GM19240 (cell line): ENCODE results near the gene TPSG1.

ENCODE experiments used
- DNase-seq: peaks from one replicate; pipeline ENCODE4 v3.0.0; 2011; ENCODE audit warnings: low spot score; ENCODE audit not compliant: insufficient read length

Gene TPSG1

DNA sequence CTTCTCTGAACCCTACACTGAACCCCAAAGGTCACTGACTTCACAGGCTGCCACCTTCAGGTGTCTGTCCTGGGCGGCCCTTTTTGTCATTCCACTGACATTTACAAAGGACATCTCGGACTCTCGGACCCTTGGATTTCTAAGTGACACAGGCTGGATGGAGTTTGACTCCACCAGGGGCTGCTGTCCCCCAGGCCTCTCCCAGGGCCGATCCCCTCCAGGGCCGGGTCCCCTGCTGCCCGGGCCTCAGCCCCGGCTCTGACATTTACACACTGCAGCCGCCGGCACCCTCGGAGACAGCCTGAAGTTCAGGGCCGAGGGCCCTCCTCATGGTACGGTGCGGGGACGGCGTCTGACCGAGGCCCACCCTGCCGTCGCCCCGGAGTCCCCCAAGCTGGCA is 48.0 kb downstream of the TPSG1 start:
- no peak for DNase-seq

DNA sequence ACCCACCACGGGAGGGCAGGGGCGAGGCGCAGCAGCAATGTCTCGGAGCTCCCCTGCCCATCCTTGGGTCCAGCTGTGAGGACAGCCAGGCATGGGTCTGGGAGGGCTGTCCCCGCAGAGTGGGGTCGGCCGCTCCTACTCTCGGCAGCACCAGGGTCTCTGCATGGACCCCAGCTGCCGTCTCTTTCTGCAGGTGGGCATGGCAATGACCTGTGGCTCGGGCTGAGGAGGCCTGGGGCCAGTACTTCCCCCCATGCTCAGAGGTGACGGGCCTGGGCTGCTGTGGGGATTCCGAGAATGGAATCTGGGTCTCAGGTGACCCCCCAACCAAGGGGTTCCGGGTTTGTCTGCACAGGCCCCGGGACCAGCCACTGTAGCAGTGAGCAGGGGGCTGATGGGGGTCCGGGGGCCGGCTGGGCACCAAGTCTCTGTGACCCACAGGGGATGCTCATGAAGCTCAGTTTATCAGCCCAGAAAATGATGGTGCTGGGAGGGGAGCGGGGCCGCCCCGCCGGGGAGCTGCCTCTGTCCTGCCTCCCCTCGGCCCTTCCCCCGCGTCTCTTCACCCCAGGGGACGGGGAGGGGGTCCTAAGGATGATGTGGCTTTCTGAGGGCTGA is 48.7 kb downstream of the TPSG1 start:
- no peak for DNase-seq

DNA sequence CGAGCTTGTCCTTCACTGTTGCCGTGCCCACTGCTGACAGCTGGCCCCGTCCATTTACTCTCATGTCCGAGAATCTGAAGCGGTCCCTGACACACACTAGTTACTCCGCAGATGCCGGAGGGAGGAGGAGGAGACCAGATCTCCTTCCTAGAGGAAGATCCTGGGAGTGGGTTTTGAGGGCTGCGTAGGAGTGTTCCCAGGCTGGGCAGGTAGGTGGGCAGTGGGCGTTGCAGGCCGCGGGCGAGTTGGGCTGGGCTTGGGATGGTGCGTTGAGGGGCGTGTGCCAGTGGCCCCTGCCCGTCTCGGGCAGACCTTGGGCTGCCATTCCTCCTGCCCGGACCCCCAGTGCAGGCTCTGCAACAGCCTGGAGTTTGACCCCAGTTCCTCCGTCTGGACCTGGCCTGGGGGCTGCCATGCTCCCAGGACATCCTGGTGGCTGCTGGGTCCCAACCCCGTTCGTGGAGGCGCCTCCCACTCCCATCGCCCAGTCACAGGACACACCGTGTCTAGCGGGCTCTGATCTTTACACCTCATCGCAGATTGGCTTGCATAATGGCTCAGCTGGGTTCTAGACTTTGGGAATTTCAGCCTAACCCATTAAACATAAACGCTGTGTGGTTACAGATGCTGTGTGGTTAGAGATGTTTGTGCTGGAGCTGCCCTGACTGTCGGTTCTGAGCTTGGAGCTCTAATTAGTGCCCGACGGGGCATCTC is 49.3 kb downstream of the TPSG1 start:
- no peak for DNase-seq

DNA sequence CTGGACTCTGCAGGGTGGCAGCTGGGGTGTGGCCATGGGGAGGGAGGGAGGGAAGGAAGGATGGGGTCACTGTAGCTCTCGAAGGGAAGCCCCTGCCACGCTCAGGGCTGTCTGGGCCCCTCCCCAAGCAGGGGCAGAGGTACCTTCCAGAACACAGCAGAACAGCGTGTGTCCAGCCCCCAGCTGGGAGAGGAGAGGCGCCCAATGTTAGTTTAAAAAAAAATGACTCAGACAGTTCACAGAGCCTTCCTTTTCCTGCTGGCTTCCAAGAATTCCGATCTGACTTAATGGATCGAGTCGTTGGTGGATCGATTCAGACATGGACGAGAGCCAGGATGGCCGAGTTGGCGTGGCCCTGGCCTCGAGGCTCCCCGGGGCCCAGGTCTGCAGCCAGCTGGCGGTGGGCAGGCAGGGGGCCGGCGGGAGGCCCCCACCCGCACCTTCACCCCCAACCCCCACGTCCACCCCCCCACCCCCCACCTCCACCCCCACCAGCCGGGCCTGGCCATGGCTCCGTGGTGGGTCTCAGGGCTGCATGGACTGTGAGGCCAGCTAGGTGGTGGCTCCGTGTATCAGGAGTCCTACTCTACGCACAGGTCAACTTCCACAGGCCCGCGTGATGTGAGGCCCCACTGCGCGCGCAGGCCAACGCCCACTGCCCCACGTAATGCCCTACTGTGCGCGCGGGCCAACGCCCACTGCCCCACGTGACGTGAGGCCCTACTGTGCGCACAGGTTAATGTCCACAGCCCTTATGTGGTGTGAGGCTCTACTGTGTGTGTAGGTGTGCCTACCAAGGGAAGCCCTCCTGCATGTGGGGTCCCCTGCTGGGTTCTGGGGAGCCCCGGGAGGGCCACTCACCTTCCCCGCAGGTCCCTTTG is 50.4 kb downstream of the TPSG1 start:
- no peak for DNase-seq

DNA sequence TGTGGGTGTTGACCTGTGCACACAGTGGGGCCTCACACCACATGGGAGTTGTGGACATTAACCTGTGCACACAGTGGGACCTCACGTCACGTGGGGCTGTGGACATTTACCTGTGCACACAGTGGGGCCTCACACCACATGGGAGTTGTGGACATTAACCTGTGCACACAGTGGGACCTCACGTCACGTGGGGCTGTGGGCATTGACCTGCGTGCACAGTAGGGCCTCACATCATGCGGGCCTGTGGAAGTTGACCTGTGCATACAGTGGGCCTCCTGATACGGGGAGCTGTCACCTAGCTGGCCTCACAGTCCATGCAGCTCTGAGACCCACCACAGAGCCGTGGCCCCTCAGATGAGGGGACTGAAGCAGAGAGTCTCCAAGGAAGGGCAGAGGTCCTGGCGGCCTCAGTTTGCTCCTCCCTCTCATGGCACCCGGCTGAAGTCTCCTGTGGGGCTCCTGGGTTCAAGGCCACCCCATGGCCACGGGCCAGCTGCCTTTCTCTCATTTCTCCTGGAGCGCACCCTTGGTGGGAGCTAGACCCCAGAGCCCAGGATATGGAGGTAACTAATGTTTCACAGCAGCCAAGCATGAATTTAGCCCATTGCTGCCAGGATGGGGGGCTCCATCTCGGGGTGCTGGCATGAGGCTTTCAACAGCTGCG is 51.1 kb downstream of the TPSG1 start:
- DNase-seq: no peak

DNA sequence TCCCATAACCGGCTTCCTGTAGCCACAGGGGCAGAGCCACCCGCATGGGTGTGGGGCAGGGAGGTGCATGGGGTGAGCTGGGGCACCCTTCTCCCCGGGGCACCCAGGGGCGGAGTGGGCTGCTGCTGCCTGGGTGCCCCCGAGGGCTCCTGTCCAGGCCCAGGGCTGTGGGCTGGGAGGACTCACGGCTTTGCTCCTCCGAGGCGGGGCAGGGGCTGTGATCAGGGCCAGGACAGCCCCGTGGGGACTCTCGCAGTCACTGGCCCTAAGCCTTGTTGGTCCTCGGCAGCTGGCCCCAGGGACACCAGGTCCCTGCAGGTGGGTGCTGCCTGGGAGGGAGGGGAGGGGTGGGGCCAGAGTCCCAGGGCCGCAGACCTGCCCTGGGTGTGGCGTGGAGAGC is 52.4 kb downstream of the TPSG1 start:
- DNase-seq: no peak

DNA sequence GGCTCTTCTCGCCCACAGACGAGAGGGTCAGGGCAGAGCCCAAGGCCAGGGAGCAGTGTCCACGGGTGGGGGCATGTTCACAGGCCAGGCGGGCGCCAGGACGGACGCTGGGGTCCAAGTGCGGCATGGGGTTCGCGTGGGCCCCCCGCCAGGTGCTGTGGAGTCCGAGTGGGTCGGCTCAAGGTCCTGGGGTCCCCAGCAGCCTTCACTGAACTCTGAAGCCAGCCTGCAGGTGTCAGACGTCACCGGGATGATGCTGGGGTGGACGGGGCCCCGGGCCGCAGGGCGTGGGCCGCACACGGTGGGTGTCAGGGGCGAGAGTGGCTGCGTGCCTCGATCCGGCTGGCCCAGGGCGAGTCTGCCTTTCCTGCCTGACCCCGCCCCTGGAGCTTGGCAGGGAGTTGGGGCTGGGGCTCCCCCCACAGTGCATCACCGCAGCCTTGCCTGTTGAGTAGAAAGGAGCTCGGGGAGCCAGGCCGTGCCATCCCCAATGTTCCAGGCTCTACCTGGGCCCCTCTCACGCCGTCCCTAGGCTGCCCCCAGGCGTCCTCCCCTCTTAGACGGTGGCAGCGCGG is 53.1 kb downstream of the TPSG1 start:
- no peak for DNase-seq
